GM04504 (cell line): ENCODE results near the gene LRRC27.

ENCODE experiments used
- DNase-seq: peaks from one replicate; pipeline ENCODE4 v3.0.0-alpha.2; 2012; ENCODE audit warnings: low read depth

Gene LRRC27

GRCh38 chr10:132414402-132415016, 82.5 kb downstream of the LRRC27 start:
- DNase-seq: no peak

- DNase-seq: no peak
Observed at GRCh38 chr10:132415255-132415654, 83.3 kb downstream of the LRRC27 start.

GRCh38 chr10:132415956-132416355, 84.0 kb downstream of the LRRC27 start:
- no peak for DNase-seq

GRCh38 chr10:132416566-132417256, 84.7 kb downstream of the LRRC27 start:
- DNase-seq: no peak

GRCh38 chr10:132417257-132417910, 85.4 kb downstream of the LRRC27 start:
- DNase-seq: no peak

GRCh38 chr10:132417957-132418441, 86.0 kb downstream of the LRRC27 start:
- DNase-seq: no peak

- DNase-seq: no peak
Observed at GRCh38 chr10:132418527-132419416, 86.8 kb downstream of the LRRC27 start.

GRCh38 chr10:132419538-132420468, 87.8 kb downstream of the LRRC27 start:
- no peak for DNase-seq

- no peak for DNase-seq
Observed at GRCh38 chr10:132420469-132420980, 88.5 kb downstream of the LRRC27 start.

GRCh38 chr10:132420981-132421846, 89.2 kb downstream of the LRRC27 start:
- peak; percentile 40 for DNase-seq

- DNase-seq: no peak
Observed at GRCh38 chr10:132421847-132422751, 90.1 kb downstream of the LRRC27 start.

- no peak for DNase-seq
Observed at GRCh38 chr10:132422903-132423825, 91.2 kb downstream of the LRRC27 start.

- DNase-seq: no peak
Observed at GRCh38 chr10:132423966-132424861, 92.2 kb downstream of the LRRC27 start.

GRCh38 chr10:132425029-132425756, 93.2 kb downstream of the LRRC27 start:
- DNase-seq: no peak

- no peak for DNase-seq
Observed at GRCh38 chr10:132425757-132426155, 93.8 kb downstream of the LRRC27 start.
